WERI-Rb-1 (cell line): Measurements from ENCODE around the gene GJE1.

Source experiments
- DNase-seq: peaks from one replicate; pipeline ENCODE4 v3.0.0-alpha.2; 2020
- H3K27ac ChIP-seq: fragments of 250-450 bp; sonication (Bioruptor Pico); 2 replicates; pipeline ENCODE4 v1.5.1; 2020; ENCODE audit warnings: mild to moderate bottlenecking, moderate library complexity
- H3K27me3 ChIP-seq: fragments of 250-450 bp; sonication (Bioruptor Pico); 2 replicates; pipeline ENCODE4 v1.5.1; 2021; ENCODE audit warnings: mild to moderate bottlenecking, low read depth, moderate library complexity; ENCODE audit not compliant: insufficient read depth, severe bottlenecking
- H3K36me3 ChIP-seq: fragments of 250-450 bp; sonication (Bioruptor Pico); 2 replicates; pipeline ENCODE4 v1.5.1; 2020; ENCODE audit warnings: mild to moderate bottlenecking, moderate library complexity
- H3K4me3 ChIP-seq: 2 replicates; pipeline ENCODE4 v1.5.1; 2011; ENCODE audit warnings: low read depth, mild to moderate bottlenecking, control low read depth, low read length
- H3K9me3 ChIP-seq: fragments of 250-450 bp; sonication (Bioruptor Pico); 2 replicates; pipeline ENCODE4 v1.5.1; 2021; ENCODE audit warnings: mild to moderate bottlenecking, moderate library complexity; ENCODE audit not compliant: severe bottlenecking
- TF ChIP-seq, protein P1 (sequence below): IDR thresholded peaks from 2 replicates; pipeline ENCODE4 v1.5.1; 2011; ENCODE audit warnings: low read depth, mild to moderate bottlenecking, control low read depth, inconsistent platforms, low read length

Gene GJE1

DNA sequence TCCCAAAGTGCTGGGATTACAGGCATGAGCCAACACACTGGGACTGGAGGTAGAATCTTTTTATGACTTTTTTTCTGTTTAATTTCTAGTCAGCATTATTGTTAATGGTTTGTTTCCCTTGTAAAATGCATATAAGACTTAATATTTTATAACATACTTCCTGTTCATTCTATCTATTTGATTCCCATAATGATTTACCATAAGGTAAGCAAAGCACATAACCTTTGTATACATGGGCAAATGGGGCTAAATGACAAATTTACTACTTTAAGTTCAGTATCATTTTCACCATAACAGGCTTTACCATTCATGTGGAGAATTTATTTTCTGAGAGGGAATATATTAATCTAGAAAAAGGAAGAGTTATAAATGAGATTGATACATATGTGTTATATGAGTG lies 38.6 kb downstream of the GJE1 start:
- no peak for DNase-seq
- Histone ChIP-seq H3K4me3 (no peak overlapping the region), H3K27me3 (no peaks in the 10 kb centered on the region), H3K9me3 (no peaks in the 10 kb centered on the region), H3K36me3 (peaks cover 24% of the 10 kb centered on the region), H3K27ac (no peak overlapping the region)
- TF ChIP-seq, protein P1, sequence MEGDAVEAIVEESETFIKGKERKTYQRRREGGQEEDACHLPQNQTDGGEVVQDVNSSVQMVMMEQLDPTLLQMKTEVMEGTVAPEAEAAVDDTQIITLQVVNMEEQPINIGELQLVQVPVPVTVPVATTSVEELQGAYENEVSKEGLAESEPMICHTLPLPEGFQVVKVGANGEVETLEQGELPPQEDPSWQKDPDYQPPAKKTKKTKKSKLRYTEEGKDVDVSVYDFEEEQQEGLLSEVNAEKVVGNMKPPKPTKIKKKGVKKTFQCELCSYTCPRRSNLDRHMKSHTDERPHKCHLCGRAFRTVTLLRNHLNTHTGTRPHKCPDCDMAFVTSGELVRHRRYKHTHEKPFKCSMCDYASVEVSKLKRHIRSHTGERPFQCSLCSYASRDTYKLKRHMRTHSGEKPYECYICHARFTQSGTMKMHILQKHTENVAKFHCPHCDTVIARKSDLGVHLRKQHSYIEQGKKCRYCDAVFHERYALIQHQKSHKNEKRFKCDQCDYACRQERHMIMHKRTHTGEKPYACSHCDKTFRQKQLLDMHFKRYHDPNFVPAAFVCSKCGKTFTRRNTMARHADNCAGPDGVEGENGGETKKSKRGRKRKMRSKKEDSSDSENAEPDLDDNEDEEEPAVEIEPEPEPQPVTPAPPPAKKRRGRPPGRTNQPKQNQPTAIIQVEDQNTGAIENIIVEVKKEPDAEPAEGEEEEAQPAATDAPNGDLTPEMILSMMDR, result no peak

GRCh38 chr6:142172758-142173157 lies 40.0 kb downstream of the GJE1 start:
- Histone ChIP-seq H3K9me3 (no peaks in the 10 kb centered on the region), H3K27ac (no peak overlapping the region), H3K27me3 (no peaks in the 10 kb centered on the region), H3K4me3 (no peak overlapping the region), H3K36me3 (peaks cover 24% of the 10 kb centered on the region)
- TF ChIP-seq, protein P1, result no peak
- DNase-seq, result no peak

- Histone ChIP-seq H3K9me3 (no peaks in the 10 kb centered on the region), H3K27ac (no peak overlapping the region), H3K4me3 (no peak overlapping the region), H3K36me3 (peaks cover 24% of the 10 kb centered on the region), H3K27me3 (no peaks in the 10 kb centered on the region)
- DNase-seq, result no peak
- TF ChIP-seq, protein P1, result no peak
Observed at GRCh38 chr6:142173980-142174379, 41.3 kb downstream of the GJE1 start.

DNA sequence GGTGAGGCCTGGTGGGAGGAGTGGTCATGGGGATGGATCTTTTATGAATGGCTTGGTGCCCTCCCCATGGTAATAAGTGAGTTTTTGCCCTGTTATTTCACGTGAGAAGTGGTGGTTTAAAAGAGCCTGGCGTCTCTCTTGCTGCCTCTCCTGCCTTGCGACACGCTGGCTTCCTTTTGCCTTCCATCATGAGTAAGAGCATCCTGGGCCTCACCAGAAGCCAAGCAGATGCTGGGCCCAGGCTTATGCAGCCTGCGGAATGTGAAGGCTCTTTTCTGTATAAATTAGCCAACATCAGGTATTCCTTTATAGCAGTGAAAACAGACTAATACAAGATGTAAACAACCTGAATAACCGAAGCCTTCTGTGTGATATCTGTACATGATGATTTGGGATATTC lies 42.0 kb downstream of the GJE1 start:
- Histone ChIP-seq H3K9me3 (no peaks in the 10 kb centered on the region), H3K4me3 (no peak overlapping the region), H3K27ac (no peak overlapping the region), H3K36me3 (peaks cover 24% of the 10 kb centered on the region), H3K27me3 (no peaks in the 10 kb centered on the region)
- TF ChIP-seq, protein P1, result no peak
- DNase-seq, result no peak

DNA sequence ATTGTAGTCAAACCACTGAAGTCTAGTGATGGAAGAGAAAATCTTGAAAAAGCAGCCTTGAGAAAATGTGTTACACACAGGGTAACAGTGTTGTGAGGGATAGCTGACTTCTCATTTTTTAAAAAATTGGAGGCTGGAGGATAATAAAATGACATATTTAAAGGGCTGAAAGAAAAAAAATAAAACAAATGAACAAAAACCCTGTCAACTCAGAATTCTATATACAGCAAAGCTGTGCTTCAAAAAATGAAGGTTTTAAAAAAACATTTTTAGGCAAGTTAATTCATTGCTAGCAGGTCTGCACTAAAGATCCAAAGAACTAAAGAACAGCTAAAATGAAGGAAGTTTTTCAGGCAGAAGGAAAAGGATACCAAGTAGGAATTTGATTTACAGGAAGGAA lies 45.4 kb downstream of the GJE1 start:
- Histone ChIP-seq H3K27me3 (no peaks in the 10 kb centered on the region), H3K9me3 (no peaks in the 10 kb centered on the region), H3K4me3 (no peak overlapping the region), H3K27ac (no peak overlapping the region), H3K36me3 (peaks cover 6% of the 10 kb centered on the region; the same call in 1 of the 2 replicates)
- no peak for DNase-seq
- TF ChIP-seq, protein P1, result no peak

- H3K36me3 ChIP-seq, result no peaks in the 10 kb centered on the region
- H3K9me3 ChIP-seq, result no peaks in the 10 kb centered on the region
- no peak overlapping the region for H3K27ac ChIP-seq
- H3K27me3 ChIP-seq, result no peaks in the 10 kb centered on the region
- TF ChIP-seq, protein P1, result no peak
- DNase-seq, result no peak
- H3K4me3 ChIP-seq, result no peak overlapping the region
Observed at GRCh38 chr6:142182004-142182403, 49.3 kb downstream of the GJE1 start.
